Fibroblast of pulmonary artery (primary cell): ENCODE data around the gene PON1.

ENCODE experiments used
- DNase-seq: peaks from one replicate; pipeline ENCODE4 v3.0.0-alpha.2; 2010; ENCODE audit warnings: low read depth
- H3K4me3 ChIP-seq: replicated peaks from 2 replicates; pipeline ENCODE4 v1.5.1; 2011; ENCODE audit warnings: low read depth, mild to moderate bottlenecking, control low read depth, low read length, moderate library complexity
- CTCF ChIP-seq: IDR thresholded peaks from 2 replicates; pipeline ENCODE4 v1.5.1; 2011; ENCODE audit warnings: mild to moderate bottlenecking, control low read depth, low read length, inconsistent platforms; ENCODE audit errors: missing control alignments

Gene PON1

GRCh38 chr7:95304990-95305389, 19.3 kb downstream of the PON1 start:
- TF ChIP-seq CTCF, result no peak
- no peak for DNase-seq
- no peak overlapping the region for H3K4me3 ChIP-seq

- no peak overlapping the region for H3K4me3 ChIP-seq
- TF ChIP-seq CTCF, result no peak
- DNase-seq, result no peak
These were observed 21.1 kb downstream of the PON1 start for GRCh38 chr7:95303013-95303905.

- no peak overlapping the region for H3K4me3 ChIP-seq
- no peak for TF ChIP-seq CTCF
- no peak for DNase-seq
These were observed 26.2 kb downstream of the PON1 start for GRCh38 chr7:95298091-95298490.

GRCh38 chr7:95297041-95297440, 27.3 kb downstream of the PON1 start:
- H3K4me3 ChIP-seq, result no peak overlapping the region
- no peak for DNase-seq
- no peak for TF ChIP-seq CTCF

GRCh38 chr7:95296456-95296855, 27.9 kb downstream of the PON1 start:
- TF ChIP-seq CTCF, result no peak
- H3K4me3 ChIP-seq, result no peak overlapping the region
- DNase-seq, result no peak

GRCh38 chr7:95295397-95295796, 28.9 kb downstream of the PON1 start:
- H3K4me3 ChIP-seq, result no peak overlapping the region
- no peak for TF ChIP-seq CTCF
- DNase-seq, result no peak
